Neural cell (in vitro differentiated cells): Measurements from ENCODE around the gene NFASC. TPM values are rescaled to one million over a fixed set of nuclear protein-coding genes. Genes with fewer than 3 reads are reported as not detected.

Experiments
- H2AFZ ChIP-seq: fragments of 200-600, 300-800 bp; sonication (generic), shearing (Covaris generic); 2 replicates; pipeline ENCODE4 v1.6.0; 2014; ENCODE audit warnings: low read depth, mild to moderate bottlenecking, antibody characterized with exemption, low read length, moderate library complexity
- H3F3A ChIP-seq: fragments of 200-600 bp; shearing (Covaris generic); 2 replicates; pipeline ENCODE4 v1.6.1; 2016; ENCODE audit warnings: mild to moderate bottlenecking, moderate library complexity, mixed read lengths, antibody characterized with exemption, low read length; ENCODE audit not compliant: insufficient read depth, poor library complexity, severe bottlenecking
- H3K27ac ChIP-seq: fragments of 200-600, 300-800 bp; sonication (generic), shearing (Covaris generic); 2 replicates; pipeline ENCODE4 v1.5.1; 2014; ENCODE audit warnings: mild to moderate bottlenecking, low read length, moderate library complexity
- H3K27me3 ChIP-seq: fragments of 300-800, 200-600 bp; sonication (generic), shearing (Covaris generic); 2 replicates; pipeline ENCODE4 v1.6.0; 2014; ENCODE audit warnings: mild to moderate bottlenecking, low read depth, low read length, moderate library complexity; ENCODE audit not compliant: insufficient read depth
- H3K36me3 ChIP-seq: fragments of 300-800, 200-600 bp; sonication (generic), shearing (Covaris generic); 2 replicates; pipeline ENCODE4 v1.5.1; 2014; ENCODE audit warnings: mild to moderate bottlenecking, antibody characterized with exemption, low read length, moderate library complexity; ENCODE audit not compliant: insufficient read depth
- H3K4me2 ChIP-seq: fragments of 300-800, 200-600 bp; sonication (generic), shearing (Covaris generic); 2 replicates; pipeline ENCODE4 v1.6.0; 2014; ENCODE audit warnings: mild to moderate bottlenecking, low read length
- H3K4me3 ChIP-seq: fragments of 300-800, 200-600 bp; sonication (generic), shearing (Covaris generic); 2 replicates; pipeline ENCODE4 v1.5.1; 2014; ENCODE audit warnings: mild to moderate bottlenecking, low read length, moderate library complexity
- H3K79me2 ChIP-seq: fragments of 200-600 bp; shearing (Covaris generic); replicated peaks from 2 replicates; pipeline ENCODE4 v1.6.0; 2014; ENCODE audit warnings: mild to moderate bottlenecking, low read length, moderate library complexity; ENCODE audit not compliant: insufficient read depth
- H3K9ac ChIP-seq: fragments of 300-800, 200-600 bp; sonication (generic), shearing (Covaris generic); 2 replicates; pipeline ENCODE4 v1.6.1; 2016; ENCODE audit warnings: mild to moderate bottlenecking, low read length, mixed read lengths
- H3K9me2 ChIP-seq: fragments of 200-600 bp; shearing (Covaris generic); 2 replicates; pipeline ENCODE4 v1.6.1; 2016; ENCODE audit warnings: mild to moderate bottlenecking, low read length, mixed read lengths; ENCODE audit not compliant: insufficient read depth
- H3K9me3 ChIP-seq: fragments of 200-600, 300-800 bp; sonication (generic), shearing (Covaris generic); 2 replicates; pipeline ENCODE4 v1.6.1; 2016; ENCODE audit warnings: mild to moderate bottlenecking, mixed run types, low read length, moderate library complexity, mixed read lengths
- H4K20me1 ChIP-seq: fragments of 200-600 bp; shearing (Covaris generic); 2 replicates; pipeline ENCODE4 v1.6.1; 2016; ENCODE audit warnings: mild to moderate bottlenecking, mixed run types; ENCODE audit not compliant: insufficient read depth
- CTCF ChIP-seq: fragments of 450-650 bp; IDR thresholded peaks from 2 replicates; pipeline ENCODE4 v1.5.1; 2014; ENCODE audit warnings: antibody characterized with exemption, mild to moderate bottlenecking, moderate library complexity; ENCODE audit not compliant: poor library complexity, severe bottlenecking
- EP300 ChIP-seq: fragments of 450-650 bp; conservative IDR thresholded peaks from 2 replicates; pipeline ENCODE4 v1.6.1; 2014; ENCODE audit warnings: antibody characterized with exemption, mild to moderate bottlenecking, moderate library complexity; ENCODE audit not compliant: poor library complexity, severe bottlenecking
- EZH2 ChIP-seq: fragments of 200-600, 300-800 bp; shearing (Covaris generic), sonication (generic); IDR thresholded peaks from 2 replicates; pipeline ENCODE4 v1.6.1; 2014; ENCODE audit warnings: antibody characterized with exemption, low read length, borderline replicate concordance, mild to moderate bottlenecking; ENCODE audit not compliant: insufficient read depth, poor library complexity, severe bottlenecking
- MXI1 ChIP-seq: fragments of 450-650 bp; conservative IDR thresholded peaks from 2 replicates; pipeline ENCODE4 v1.6.1; 2014; ENCODE audit warnings: antibody characterized with exemption, mild to moderate bottlenecking; ENCODE audit not compliant: poor library complexity, severe bottlenecking
- POLR2AphosphoS5 ChIP-seq: IDR thresholded peaks from 2 replicates; pipeline ENCODE4 v1.6.1; 2012
- RAD21 ChIP-seq: fragments of 450-650 bp; conservative IDR thresholded peaks from 2 replicates; pipeline ENCODE4 v1.6.1; 2014; ENCODE audit warnings: antibody characterized with exemption, mild to moderate bottlenecking, moderate library complexity
- REST ChIP-seq: IDR thresholded peaks from 2 replicates; pipeline ENCODE4 v1.6.1; 2012; ENCODE audit warnings: borderline replicate concordance
- SMC3 ChIP-seq: fragments of 450-650 bp; conservative IDR thresholded peaks from 2 replicates; pipeline ENCODE4 v1.6.1; 2014; ENCODE audit warnings: antibody characterized with exemption, mild to moderate bottlenecking, moderate library complexity; ENCODE audit not compliant: poor library complexity
- TAF1 ChIP-seq: IDR thresholded peaks from 2 replicates; pipeline ENCODE4 v1.6.1; 2012; ENCODE audit warnings: low read depth
- polyA plus RNA-seq: library from polyadenylated mRNA; depleted of rRNA; stranded (reverse); fragments of >200 nt; gene quantifications from 2 replicates; pipeline ENCODE4 v1.2.3, GENCODE V29; 2014

The NFASC gene
- polyA plus RNA-seq, 1 donor from 2014 or later = 23.9 TPM

DNA sequence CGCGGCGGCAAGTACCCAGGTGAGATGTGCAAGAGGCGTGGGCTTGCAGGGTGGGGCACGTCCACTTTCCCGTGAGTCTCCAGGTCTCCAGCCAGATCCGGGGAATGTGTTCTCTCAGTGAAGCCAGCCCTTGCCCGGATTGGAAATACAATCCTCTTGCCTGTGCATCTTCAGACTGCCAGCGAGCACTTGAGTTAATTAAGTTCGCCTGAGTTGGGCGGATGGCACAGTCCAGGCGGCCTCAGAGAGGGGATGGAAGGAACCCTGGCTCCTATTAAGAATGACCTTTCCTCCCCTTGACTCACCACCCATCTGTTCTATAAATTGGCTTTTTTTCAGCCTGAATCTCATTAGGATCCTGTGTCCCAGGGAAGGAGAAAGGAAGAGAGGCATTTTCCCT lies 139.0 kb downstream of the NFASC start:
- Histone ChIP-seq H3K4me3 (no peak overlapping the region), H3K36me3 (peaks cover 4% of the 10 kb centered on the region), H3K4me2 (no peak overlapping the region), H3F3A (no peaks in the 10 kb centered on the region), H2AFZ (no peak overlapping the region), H3K9ac (no peak overlapping the region), H3K9me2 (no peaks in the 10 kb centered on the region), H4K20me1 (no peaks in the 10 kb centered on the region), H3K79me2 (no peaks in the 10 kb centered on the region), H3K9me3 (no peaks in the 10 kb centered on the region), H3K27ac (no peak overlapping the region), H3K27me3 (no peaks in the 10 kb centered on the region)
- TF ChIP-seq MXI1 (no peak), SMC3 (no peak), POLR2AphosphoS5 (no peak), EZH2 (no peak), EP300 (no peak), TAF1 (no peak)

DNA sequence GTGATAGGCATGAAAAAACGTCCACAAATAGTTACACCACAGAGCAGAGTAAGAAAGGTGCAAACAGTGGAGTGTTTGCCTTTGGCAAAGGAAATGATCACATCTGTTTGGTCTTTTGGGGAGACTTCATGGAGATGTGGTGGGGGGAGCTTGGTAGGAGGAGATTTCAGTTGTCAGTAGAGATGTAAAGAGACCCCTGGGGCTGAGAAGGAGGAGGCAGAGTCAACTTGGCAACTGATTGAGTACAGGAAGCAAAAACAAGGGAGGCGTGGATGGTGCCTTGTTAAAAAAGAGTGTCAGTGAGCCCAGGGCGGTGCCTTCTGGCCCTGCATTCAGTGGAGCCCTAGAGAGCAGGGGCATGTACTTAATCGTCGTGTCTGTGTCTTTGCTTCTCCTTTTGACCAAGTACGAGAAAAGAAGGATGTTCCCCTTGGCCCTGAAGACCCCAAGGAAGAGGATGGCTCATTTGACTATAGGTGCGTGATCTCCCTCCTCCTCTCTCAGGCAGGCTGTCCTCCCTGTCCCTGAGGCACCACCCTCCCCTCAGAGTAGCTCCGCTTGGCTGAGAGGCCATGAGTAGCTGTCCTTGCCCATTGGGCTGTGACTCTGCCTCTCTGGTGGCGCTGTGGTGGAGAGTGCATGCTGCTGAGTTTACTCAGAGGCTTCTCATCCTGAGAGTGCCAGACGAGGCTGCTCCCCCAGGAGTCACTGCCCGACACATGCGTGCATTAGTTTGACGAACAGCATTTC lies 141.9 kb downstream of the NFASC start:
- TF ChIP-seq POLR2AphosphoS5 (no peak), SMC3 (no peak), TAF1 (no peak), MXI1 (no peak), EZH2 (no peak), RAD21 (no peak), CTCF (no peak), REST (no peak), EP300 (no peak)
- Histone ChIP-seq H3K4me2 (no peak overlapping the region), H3K27me3 (no peaks in the 10 kb centered on the region), H3K9ac (no peak overlapping the region), H3F3A (no peaks in the 10 kb centered on the region), H4K20me1 (no peaks in the 10 kb centered on the region), H2AFZ (no peak overlapping the region), H3K9me2 (no peaks in the 10 kb centered on the region), H3K4me3 (no peak overlapping the region), H3K79me2 (no peaks in the 10 kb centered on the region), H3K36me3 (peaks cover 4% of the 10 kb centered on the region), H3K9me3 (no peaks in the 10 kb centered on the region), H3K27ac (no peak overlapping the region)
